Upper lobe of right lung (tissue), 1 donor: ENCODE measurements around the gene CNNM1. TPM values are rescaled to one million over a fixed set of nuclear protein-coding genes. Genes with fewer than 3 reads are reported as not detected.
A peak's percentile ranks its signal among the peaks of the same experiment; 100 is the strongest.

Experiments used
- ATAC-seq: fragments of 200-7000 bp; cut with Tn5 transposase; one replicate; pipeline ENCODE4 v1.9.1; 2020; ENCODE audit warnings: mild to moderate bottlenecking, moderate library complexity
- DNase-seq: peaks from one replicate; pipeline ENCODE4 v3.0.0-alpha.2; 2020
- H3K27ac ChIP-seq: fragments of 200-600 bp; one replicate; pipeline ENCODE4 v1.8.0; 2022
- H3K27me3 ChIP-seq: fragments of 200-600 bp; one replicate; pipeline ENCODE4 v1.8.0; 2022; ENCODE audit warnings: mild to moderate bottlenecking
- H3K36me3 ChIP-seq: fragments of 200-600 bp; one replicate; pipeline ENCODE4 v1.8.0; 2022
- H3K4me1 ChIP-seq: fragments of 200-600 bp; one replicate; pipeline ENCODE4 v1.8.0; 2022
- H3K4me3 ChIP-seq: fragments of 200-600 bp; one replicate; pipeline ENCODE4 v1.8.0; 2022; ENCODE audit warnings: mild to moderate bottlenecking
- H3K9me3 ChIP-seq: fragments of 200-600 bp; one replicate; pipeline ENCODE4 v1.8.0; 2022
- CTCF ChIP-seq: fragments of 200-600 bp; IDR thresholded peaks from one replicate; pipeline ENCODE4 v1.8.0; 2022; ENCODE audit warnings: antibody characterized with exemption
- intact Hi-C: fragments of 100-400 bp; cut with DNase I; formaldehyde crosslinking; loops from one replicate; pipeline ENCODE4 v1.11.0; 2022
- total RNA-seq: library from RNA; stranded (reverse); fragmentation: NEBNext Ultra II Directional; extraction: Animal tissue kit (Norgen Biotek cat#: 25700); gene quantifications from one replicate; pipeline ENCODE4 v1.2.1, GENCODE V29; 2021
- donor health status: DM: no; HTN: yes; CAD: no; lungs with severe emphysema.

Gene CNNM1
- total RNA-seq, 1 donor from 2014 or later: 0.69 TPM

GRCh38 chr10:99427566-99428190, 98.5 kb downstream of the CNNM1 start:
- intact Hi-C loops: no loop called here
- H3K36me3 ChIP-seq: peaks cover 21% of the 10 kb centered on the region
- no peaks in the 10 kb centered on the region for H3K9me3 ChIP-seq
- TF ChIP-seq CTCF: no peak
- DNase-seq (no peak), ATAC-seq (no peak)
- peaks cover 16% of the 10 kb centered on the region for H3K4me1 ChIP-seq
- no peak overlapping the region for H3K27ac ChIP-seq
- H3K4me3 ChIP-seq: no peak overlapping the region
- H3K27me3 ChIP-seq: no peaks in the 10 kb centered on the region

- no peak for DNase-seq
- no peak for ATAC-seq
- TF ChIP-seq CTCF: no peak
- Histone ChIP-seq H3K4me1 (peaks cover 16% of the 10 kb centered on the region), H3K9me3 (no peaks in the 10 kb centered on the region), H3K4me3 (peak overlapping the region; percentile 92), H3K27me3 (no peaks in the 10 kb centered on the region), H3K27ac (no peak overlapping the region), H3K36me3 (peaks cover 13% of the 10 kb centered on the region)
- intact Hi-C loops: no loop called here
Observed at GRCh38 chr10:99429517-99430095, 100.5 kb downstream of the CNNM1 start.

GRCh38 chr10:99430116-99430450, 100.9 kb downstream of the CNNM1 start:
- peaks cover 16% of the 10 kb centered on the region for H3K4me1 ChIP-seq
- intact Hi-C loops: no loop called here
- no peaks in the 10 kb centered on the region for H3K27me3 ChIP-seq
- H3K36me3 ChIP-seq: peaks cover 8% of the 10 kb centered on the region
- ATAC-seq (peak; percentile 13), DNase-seq (no peak)
- peak overlapping the region; percentile 78 for H3K27ac ChIP-seq
- no peak for TF ChIP-seq CTCF
- peak overlapping the region; percentile 92 for H3K4me3 ChIP-seq
- no peaks in the 10 kb centered on the region for H3K9me3 ChIP-seq

- H3K27ac ChIP-seq: peak within 1 kb of the TSS; percentile 95
Observed at GRCh38 chr10:99430451-99431189, 101.5 kb downstream of the CNNM1 start, which contains the start of gene GOT1. Gene GOT1 (minus strand): TSS chr10:99430624. CDS start chr10:99430565, 59 bp downstream.

GRCh38 chr10:99431190-99431760, 102.1 kb downstream of the CNNM1 start:
- Histone ChIP-seq H3K27me3 (no peaks in the 10 kb centered on the region), H3K4me1 (peaks cover 16% of the 10 kb centered on the region), H3K9me3 (no peaks in the 10 kb centered on the region), H3K36me3 (no peaks in the 10 kb centered on the region), H3K4me3 (peak overlapping the region; percentile 92), H3K27ac (peak overlapping the region; percentile 95)
- peak; percentile 60 for ATAC-seq
- intact Hi-C loops: no loop called here
- TF ChIP-seq CTCF: no peak
- DNase-seq: peak; percentile 85

More at GRCh38 chr10:99430451-99431189, 101.5 kb downstream of the CNNM1 start, which contains the start of gene GOT1:
- H3K4me1 ChIP-seq: peaks cover 16% of the 10 kb centered on the region
- ATAC-seq (peak; percentile 98), DNase-seq (peak; percentile 97)
- intact Hi-C loops: no loop called here
- TF ChIP-seq CTCF: no peak
- H3K9me3 ChIP-seq: no peaks in the 10 kb centered on the region
- H3K36me3 ChIP-seq: peaks cover 3% of the 10 kb centered on the region
- no peaks in the 10 kb centered on the region for H3K27me3 ChIP-seq
- peak within 1 kb of the TSS; percentile 92 for H3K4me3 ChIP-seq
